ENCODE measurements around the gene CD200R1L.

Gene CD200R1L

GRCh38 chr3:112817797-112818196 lies 28.9 kb downstream of the CD200R1L start:
- no peak for DNase-seq

- no peak for DNase-seq
These were observed 29.4 kb downstream of the CD200R1L start for GRCh38 chr3:112817271-112817670.

GRCh38 chr3:112815981-112816380 lies 30.7 kb downstream of the CD200R1L start:
- DNase-seq, result no peak

DNA sequence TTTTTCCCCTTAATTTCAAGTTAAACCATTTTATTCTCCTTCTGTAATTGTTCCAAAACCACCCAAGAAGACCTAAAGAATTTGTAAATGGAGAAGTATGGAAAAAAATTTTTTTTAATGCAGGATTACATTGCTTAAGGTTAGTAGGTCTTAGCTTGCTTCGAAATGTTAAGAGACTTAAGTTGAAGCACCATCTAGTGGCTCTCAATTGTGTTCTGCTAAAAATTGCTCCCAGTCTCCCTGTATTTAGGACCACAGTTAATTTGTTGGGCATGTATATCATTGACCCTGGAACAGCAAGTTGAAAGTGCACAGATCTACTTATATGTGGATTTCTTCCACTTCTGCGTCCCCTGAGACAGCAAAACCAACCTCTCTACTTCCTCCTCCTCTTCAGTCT lies 32.4 kb downstream of the CD200R1L start:
- no peak for DNase-seq

DNA sequence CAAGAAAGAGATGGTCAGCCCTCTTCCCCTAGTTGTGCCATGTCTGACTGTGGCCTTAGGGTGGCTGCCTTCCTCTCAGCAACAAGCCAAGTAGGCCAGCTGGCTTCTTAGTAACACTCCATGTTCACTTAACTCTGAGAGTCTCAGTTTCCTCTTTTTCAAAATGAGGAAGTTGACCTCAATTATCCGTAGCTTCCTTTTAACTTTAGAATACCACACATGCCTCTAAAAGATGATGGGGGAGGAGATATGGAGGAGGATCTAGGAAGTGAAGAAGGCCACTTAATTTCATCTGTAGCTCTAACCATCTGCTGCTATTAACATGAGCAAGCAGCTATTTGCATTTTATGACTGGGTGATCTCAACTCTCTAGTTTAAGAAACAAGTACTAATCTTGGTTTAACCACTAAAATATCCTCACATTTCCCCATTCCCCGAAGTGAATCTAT lies 32.9 kb downstream of the CD200R1L start:
- DNase-seq, result no peak

- no peak for DNase-seq
These were observed 33.6 kb downstream of the CD200R1L start for GRCh38 chr3:112813016-112813415.

- no peak for DNase-seq
These were observed 34.6 kb downstream of the CD200R1L start for GRCh38 chr3:112811917-112812660.

DNA sequence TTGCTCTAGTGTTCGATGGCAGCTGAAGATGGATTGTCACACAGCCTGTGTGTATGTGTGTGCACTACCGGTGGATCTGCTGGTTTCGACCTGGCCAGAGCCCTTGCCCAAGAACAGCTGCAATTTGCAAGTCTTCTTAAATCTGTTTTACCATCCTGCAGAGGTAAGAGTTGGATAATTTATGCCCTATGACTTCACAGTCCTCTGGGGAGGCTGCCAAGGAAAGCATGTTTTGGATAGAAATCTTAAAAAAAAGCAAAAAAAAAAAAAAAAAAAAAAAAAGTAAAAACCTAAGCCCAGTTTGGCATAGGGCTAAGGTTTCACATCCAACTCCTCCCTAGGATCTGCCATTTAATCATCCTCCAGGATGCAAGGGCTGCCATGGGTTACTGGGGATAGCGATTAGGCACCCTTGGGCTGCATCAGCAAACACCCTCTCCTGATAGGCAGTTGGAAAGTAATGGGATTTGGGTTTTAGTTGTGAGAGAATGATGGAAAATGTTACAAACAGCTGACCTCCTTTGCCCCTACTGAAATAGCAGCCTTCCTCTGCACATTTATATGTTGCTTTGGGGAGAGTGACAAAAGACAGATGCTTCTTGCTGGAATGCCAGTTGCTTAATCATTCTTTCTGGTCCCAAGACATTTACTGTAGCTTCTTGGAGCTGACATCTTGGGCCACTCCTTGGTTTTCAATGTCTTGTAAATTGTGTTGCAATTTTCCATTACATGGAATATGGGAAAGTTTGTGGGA lies 35.4 kb downstream of the CD200R1L start:
- DNase-seq, result no peak

DNA sequence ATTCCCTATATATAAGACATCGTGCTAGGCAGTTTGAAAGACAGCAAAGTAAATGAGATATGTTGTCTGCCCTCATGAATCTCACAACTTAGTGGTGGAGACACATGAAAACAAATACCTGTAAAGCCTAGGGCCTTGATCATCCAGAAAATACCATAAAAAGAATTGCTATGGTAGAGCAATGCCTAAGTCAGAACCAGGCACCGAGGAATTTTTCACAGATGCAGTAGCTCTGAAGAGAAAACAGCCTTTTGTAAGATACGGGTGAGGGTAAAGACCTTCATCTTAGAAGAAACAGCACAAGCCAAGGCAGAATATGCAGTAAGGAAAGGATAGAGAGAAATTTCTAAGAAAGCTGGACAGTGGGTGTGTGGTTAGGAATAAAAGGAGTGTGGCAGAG lies 36.1 kb downstream of the CD200R1L start:
- DNase-seq, result no peak

DNA sequence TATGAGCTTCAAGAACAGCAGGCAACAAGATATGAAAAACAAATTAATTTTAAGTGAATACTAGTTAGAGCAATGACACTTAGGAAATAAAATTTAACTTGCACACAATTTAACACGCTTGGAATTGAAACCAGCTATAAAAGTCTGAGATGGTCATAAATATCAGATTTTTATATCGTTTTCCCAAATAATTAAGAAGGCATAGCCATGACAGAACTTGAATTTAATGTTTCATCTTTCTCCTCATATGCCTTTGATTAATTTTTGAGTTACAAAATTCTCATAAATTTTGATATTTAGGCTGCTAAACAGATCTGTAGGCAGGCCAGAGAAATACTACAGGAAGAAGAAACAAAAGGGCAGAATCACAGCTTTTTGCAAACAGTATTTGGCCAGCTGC lies 38.5 kb downstream of the CD200R1L start:
- DNase-seq, result no peak

DNA sequence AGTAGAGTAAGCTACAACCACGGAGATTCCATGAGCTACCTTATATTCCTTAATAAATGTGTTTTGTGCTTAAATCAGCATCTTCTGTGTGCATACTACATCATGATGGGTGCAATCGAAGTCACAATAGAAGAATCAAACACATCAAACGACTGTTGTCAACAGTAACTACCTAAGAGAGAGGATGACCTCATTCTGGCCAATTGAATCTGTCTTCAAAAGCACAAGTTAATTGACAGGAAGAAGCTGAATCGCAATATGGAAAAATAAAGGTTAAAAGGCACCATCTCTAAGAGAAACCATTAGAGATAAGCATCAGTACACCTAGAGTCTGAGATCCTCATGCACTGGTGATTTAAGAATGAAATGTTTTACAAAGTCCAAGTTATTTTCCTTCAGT lies 39.0 kb downstream of the CD200R1L start:
- no peak for DNase-seq

DNA sequence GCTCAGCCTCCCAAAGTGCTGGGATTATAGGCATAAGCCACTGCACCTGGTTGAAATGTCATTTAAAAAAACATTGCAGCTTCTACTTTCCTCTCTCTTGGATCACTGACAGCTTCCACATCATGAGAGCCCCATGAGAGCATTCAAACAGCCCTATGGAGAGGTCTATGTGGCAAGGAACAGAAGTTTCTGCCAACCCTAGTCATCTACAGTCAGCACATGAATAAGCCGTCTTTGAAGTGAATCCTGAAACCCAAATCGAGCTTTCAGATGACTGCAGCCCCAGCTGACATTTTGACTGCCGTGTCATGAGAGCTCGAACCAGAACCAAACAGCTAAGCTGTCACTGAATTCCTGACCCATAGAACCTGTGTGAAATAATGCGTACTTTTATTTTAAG lies 39.8 kb downstream of the CD200R1L start:
- DNase-seq, result no peak

GRCh38 chr3:112805126-112805525 lies 41.5 kb downstream of the CD200R1L start:
- DNase-seq, result no peak

DNA sequence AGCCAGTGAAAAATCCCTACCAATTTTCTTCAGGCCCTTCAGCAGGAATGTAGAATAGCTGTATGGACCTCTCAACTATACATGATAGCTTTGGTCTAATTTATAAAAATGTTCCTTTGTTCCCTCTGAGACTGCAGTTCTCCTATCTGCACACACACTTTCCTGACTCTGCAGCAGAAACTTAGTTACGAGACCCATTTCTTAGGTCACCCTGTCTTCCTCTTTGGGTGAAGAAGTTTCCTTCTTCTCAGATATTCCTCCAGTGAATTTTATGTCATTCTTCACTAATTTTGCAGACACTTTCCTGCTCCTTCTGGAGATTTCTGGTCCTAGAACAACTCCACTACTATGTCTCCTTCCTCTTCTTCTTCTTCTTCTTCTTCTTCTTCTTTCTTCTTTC lies 42.6 kb downstream of the CD200R1L start:
- DNase-seq, result no peak

- no peak for DNase-seq
These were observed 43.2 kb downstream of the CD200R1L start for GRCh38 chr3:112803467-112803866.

DNA sequence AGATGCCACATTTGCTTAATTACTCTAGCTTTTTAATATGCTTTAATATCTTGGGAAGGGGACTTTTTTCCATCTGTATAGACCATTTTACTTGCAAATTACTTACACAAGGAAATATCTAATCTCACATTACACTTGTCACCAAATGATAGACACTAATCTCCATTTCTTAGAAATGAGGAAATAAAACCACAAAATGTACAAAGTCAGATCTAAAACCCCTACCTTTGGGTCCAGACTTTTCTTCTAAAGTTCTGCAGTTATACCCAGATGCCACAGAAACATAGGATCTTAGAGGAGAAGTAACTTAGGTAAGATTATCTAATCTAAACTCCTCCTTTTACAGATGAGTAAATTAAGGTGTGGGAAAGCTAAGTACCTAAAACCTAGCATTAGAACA lies 44.3 kb downstream of the CD200R1L start:
- DNase-seq, result no peak

DNA sequence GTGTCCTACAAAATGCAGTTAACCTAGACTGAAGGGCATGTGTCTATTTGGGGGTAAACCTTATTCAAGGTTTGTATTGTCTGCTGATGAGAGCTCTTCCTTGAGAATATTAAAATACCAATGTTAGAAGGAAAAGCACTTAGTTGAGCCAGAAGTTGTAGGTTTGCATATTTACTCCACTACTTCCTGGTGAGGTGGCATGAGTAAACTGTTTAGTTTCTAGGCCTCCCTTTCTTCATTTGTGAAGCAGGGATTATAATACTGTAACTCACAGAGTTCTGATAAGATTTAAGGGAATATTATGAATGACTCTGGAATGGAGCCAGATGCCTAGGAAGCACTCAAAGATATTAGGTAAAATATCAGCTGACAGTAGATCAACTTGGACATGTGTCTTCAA lies 46.7 kb downstream of the CD200R1L start:
- no peak for DNase-seq

DNA sequence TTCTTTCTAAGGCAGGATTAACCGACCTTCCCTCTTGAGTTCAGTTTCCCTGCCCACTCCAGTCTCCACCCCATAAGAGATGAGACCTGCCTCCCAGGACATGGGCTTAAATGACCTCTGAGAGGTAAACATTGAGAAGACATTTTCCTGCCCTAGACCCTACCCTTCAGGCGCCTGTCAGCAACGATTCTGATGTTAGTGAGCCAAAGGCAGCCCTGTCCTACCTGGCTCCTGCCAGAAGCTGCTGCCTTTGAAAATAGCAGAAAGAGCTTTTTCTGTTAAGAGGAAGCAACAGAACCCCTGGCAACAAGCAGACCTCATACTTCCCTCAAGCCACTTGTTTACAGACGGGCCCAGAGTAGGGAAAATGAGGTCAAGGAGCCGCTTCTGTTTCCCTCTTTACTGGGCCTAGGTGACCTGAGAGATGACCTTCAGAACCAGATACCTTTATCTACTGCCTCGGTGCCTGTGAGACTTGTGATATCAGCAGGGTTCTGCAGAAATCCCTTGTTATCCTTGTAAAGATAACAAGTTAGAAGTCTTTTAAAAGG lies 52.0 kb downstream of the CD200R1L start:
- DNase-seq, result no peak

- no peak for DNase-seq
These were observed 53.2 kb downstream of the CD200R1L start for GRCh38 chr3:112793326-112794081.

DNA sequence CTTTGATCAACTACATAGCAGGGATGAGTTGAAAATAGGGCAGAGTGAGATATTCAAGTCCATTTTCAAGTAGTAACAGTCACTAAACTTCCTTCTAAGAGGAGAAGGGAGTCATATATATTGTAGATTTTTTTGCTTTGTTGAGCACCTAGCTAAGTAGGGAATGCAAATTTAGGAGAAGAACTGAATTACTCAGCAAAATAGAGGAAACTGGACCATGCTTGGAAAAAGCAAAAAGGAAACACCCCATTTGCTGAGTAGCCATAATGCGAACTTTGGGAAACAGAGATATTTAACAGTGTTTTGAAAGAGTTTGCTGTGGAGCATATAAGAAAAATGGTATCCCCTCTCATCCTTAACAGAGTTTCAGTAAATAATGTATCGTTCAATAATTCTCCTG lies 54.9 kb downstream of the CD200R1L start:
- DNase-seq, result no peak

GRCh38 chr3:112789787-112790186 lies 56.9 kb downstream of the CD200R1L start:
- no peak for DNase-seq

GRCh38 chr3:112786881-112787579 lies 59.6 kb downstream of the CD200R1L start:
- no peak for DNase-seq
